ENCODE data around the gene SLC39A11.

SLC39A11 gene

DNA sequence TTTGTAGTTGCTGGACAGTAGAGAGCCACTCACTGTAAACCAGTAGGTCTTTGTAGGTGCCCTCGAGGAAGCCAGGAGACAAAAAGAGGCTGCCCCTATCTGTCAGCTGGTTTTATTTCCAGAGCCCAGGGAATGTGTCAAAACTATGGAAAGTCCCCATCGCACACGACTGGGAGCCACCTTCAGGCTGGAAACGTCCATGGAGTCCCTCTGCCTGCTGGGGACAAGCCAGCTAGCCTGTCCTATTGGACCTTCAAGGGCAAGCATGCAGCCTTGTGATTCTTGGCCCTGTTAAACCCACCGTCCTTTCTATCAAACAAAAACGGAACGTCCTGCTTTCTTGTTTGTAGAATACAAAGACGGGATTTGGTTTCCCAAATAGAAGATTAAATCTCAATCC is 289.8 kb downstream of the SLC39A11 start:
- TF ChIP-seq, protein P1, sequence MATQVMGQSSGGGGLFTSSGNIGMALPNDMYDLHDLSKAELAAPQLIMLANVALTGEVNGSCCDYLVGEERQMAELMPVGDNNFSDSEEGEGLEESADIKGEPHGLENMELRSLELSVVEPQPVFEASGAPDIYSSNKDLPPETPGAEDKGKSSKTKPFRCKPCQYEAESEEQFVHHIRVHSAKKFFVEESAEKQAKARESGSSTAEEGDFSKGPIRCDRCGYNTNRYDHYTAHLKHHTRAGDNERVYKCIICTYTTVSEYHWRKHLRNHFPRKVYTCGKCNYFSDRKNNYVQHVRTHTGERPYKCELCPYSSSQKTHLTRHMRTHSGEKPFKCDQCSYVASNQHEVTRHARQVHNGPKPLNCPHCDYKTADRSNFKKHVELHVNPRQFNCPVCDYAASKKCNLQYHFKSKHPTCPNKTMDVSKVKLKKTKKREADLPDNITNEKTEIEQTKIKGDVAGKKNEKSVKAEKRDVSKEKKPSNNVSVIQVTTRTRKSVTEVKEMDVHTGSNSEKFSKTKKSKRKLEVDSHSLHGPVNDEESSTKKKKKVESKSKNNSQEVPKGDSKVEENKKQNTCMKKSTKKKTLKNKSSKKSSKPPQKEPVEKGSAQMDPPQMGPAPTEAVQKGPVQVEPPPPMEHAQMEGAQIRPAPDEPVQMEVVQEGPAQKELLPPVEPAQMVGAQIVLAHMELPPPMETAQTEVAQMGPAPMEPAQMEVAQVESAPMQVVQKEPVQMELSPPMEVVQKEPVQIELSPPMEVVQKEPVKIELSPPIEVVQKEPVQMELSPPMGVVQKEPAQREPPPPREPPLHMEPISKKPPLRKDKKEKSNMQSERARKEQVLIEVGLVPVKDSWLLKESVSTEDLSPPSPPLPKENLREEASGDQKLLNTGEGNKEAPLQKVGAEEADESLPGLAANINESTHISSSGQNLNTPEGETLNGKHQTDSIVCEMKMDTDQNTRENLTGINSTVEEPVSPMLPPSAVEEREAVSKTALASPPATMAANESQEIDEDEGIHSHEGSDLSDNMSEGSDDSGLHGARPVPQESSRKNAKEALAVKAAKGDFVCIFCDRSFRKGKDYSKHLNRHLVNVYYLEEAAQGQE (IDR thresholded peaks at IDR 0.05; ENCODE audit: insufficient replicate concordance, low read depth): no peak
- TF ChIP-seq, protein P2, sequence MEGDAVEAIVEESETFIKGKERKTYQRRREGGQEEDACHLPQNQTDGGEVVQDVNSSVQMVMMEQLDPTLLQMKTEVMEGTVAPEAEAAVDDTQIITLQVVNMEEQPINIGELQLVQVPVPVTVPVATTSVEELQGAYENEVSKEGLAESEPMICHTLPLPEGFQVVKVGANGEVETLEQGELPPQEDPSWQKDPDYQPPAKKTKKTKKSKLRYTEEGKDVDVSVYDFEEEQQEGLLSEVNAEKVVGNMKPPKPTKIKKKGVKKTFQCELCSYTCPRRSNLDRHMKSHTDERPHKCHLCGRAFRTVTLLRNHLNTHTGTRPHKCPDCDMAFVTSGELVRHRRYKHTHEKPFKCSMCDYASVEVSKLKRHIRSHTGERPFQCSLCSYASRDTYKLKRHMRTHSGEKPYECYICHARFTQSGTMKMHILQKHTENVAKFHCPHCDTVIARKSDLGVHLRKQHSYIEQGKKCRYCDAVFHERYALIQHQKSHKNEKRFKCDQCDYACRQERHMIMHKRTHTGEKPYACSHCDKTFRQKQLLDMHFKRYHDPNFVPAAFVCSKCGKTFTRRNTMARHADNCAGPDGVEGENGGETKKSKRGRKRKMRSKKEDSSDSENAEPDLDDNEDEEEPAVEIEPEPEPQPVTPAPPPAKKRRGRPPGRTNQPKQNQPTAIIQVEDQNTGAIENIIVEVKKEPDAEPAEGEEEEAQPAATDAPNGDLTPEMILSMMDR (IDR thresholded peaks at IDR 0.05; ENCODE audit: insufficient read depth, low read length): no peak
- TF ChIP-seq POLR2AphosphoS5 (IDR thresholded peaks at IDR 0.05; ENCODE audit: low read depth): no peak
- TF ChIP-seq SPI1 (IDR thresholded peaks at IDR 0.05; ENCODE audit: borderline replicate concordance, low read depth): no peak
- no peak for TF ChIP-seq GABPA (IDR thresholded peaks at IDR 0.05; ENCODE audit: low read depth)
- H3K27ac ChIP-seq (replicated peaks): no peak overlapping the region
- no peak for DNase-seq (ENCODE audit: low read depth in 1 of 2, low spot score in 1 of 2)
- H3K4me3 ChIP-seq (replicated peaks; ENCODE audit: insufficient read depth, low read length): no peak overlapping the region
- no peaks in the 10 kb centered on the region for H3K27me3 ChIP-seq (ENCODE audit: insufficient read depth, poor library complexity, severe bottlenecking)

- Histone ChIP-seq H3K4me3 (replicated peaks; ENCODE audit: insufficient read depth, low read length) (no peak overlapping the region), H3K27me3 (ENCODE audit: insufficient read depth, poor library complexity, severe bottlenecking) (no peaks in the 10 kb centered on the region), H3K27ac (replicated peaks) (no peak overlapping the region)
- DNase-seq (ENCODE audit: low read depth in 1 of 2, low spot score in 1 of 2): no peak
- TF ChIP-seq POLR2AphosphoS5 (IDR thresholded peaks at IDR 0.05; ENCODE audit: low read depth): no peak
- TF ChIP-seq, protein P2 (IDR thresholded peaks at IDR 0.05; ENCODE audit: insufficient read depth, low read length): no peak
- no peak for TF ChIP-seq SPI1 (IDR thresholded peaks at IDR 0.05; ENCODE audit: borderline replicate concordance, low read depth)
- TF ChIP-seq, protein P1 (IDR thresholded peaks at IDR 0.05; ENCODE audit: insufficient replicate concordance, low read depth): no peak
- no peak for TF ChIP-seq GABPA (IDR thresholded peaks at IDR 0.05; ENCODE audit: low read depth)
Observed at GRCh38 chr17:72797142-72797541, 295.3 kb downstream of the SLC39A11 start.

GRCh38 chr17:72795941-72796340 is 296.5 kb downstream of the SLC39A11 start:
- H3K27ac ChIP-seq (replicated peaks): no peak overlapping the region
- H3K4me3 ChIP-seq (replicated peaks; ENCODE audit: insufficient read depth, low read length): no peak overlapping the region
- no peaks in the 10 kb centered on the region for H3K27me3 ChIP-seq (ENCODE audit: insufficient read depth, poor library complexity, severe bottlenecking)
- no peak for DNase-seq (ENCODE audit: low read depth in 1 of 2, low spot score in 1 of 2)
- TF ChIP-seq SPI1 (IDR thresholded peaks at IDR 0.05; ENCODE audit: borderline replicate concordance, low read depth) (no peak), POLR2AphosphoS5 (IDR thresholded peaks at IDR 0.05; ENCODE audit: low read depth) (no peak), GABPA (IDR thresholded peaks at IDR 0.05; ENCODE audit: low read depth) (no peak)
- TF ChIP-seq, protein P2 (IDR thresholded peaks at IDR 0.05; ENCODE audit: insufficient read depth, low read length): no peak
- TF ChIP-seq, protein P1 (IDR thresholded peaks at IDR 0.05; ENCODE audit: insufficient replicate concordance, low read depth): no peak

Data from HL-60 (cell line).